Measurements from ENCODE around the gene CD151. TPM values are rescaled to one million over a fixed set of nuclear protein-coding genes. Genes with fewer than 3 reads are reported as not detected.

Gene CD151
- polyA plus RNA-seq, 1 of the 3 experiments (the other 2 are of a cell fraction), result 922 TPM

GRCh38 chr11:868802-869201, 36.0 kb downstream of the CD151 start:
- 97% methylated on average over 6 of the region's 12 CpGs for WGBS (ENCODE audit: low lambda C conversion rate)
- TF ChIP-seq FOXJ3 (CRISPR knock-in tag; IDR thresholded peaks at IDR 0.05), result no peak
- TF ChIP-seq NFIC (IDR thresholded peaks at IDR 0.05; ENCODE audit: borderline replicate concordance), result no peak
- TF ChIP-seq TAF1 (IDR thresholded peaks at IDR 0.05; ENCODE audit: borderline replicate concordance, low read depth, low read length), result no peak
- no peak for TF ChIP-seq CTCF (IDR thresholded peaks at IDR 0.05)
- TF ChIP-seq FOSL2 (IDR thresholded peaks at IDR 0.05; ENCODE audit: borderline replicate concordance, low read depth), result no peak
- TF ChIP-seq REST (IDR thresholded peaks at IDR 0.05; ENCODE audit: low read depth, low read length), result no peak
- TF ChIP-seq MXI1 (IDR thresholded peaks at IDR 0.05; ENCODE audit: low read depth, low read length), result no peak
- no peak for TF ChIP-seq YY1 (IDR thresholded peaks at IDR 0.05; ENCODE audit: low read depth)
- no peak; the same call in 1 of the 2 replicates for TF ChIP-seq POLR2AphosphoS5 (IDR thresholded peaks at IDR 0.05; ENCODE audit: low read depth, low read length)
- TF ChIP-seq TCF12 (IDR thresholded peaks at IDR 0.05), result no peak
- TF ChIP-seq USF1 (IDR thresholded peaks at IDR 0.05; ENCODE audit: borderline replicate concordance, low read depth), result no peak
- no peak for TF ChIP-seq EZH2phosphoT487 (IDR thresholded peaks at IDR 0.05; ENCODE audit: borderline replicate concordance, low read depth)
- TF ChIP-seq CHD2 (IDR thresholded peaks at IDR 0.05; ENCODE audit: low read length, partially characterized antibody), result no peak
- no peak for TF ChIP-seq USF2 (IDR thresholded peaks at IDR 0.05; ENCODE audit: borderline replicate concordance, low read depth, low read length)
- no peak for TF ChIP-seq ZBTB33 (IDR thresholded peaks at IDR 0.05; ENCODE audit: borderline replicate concordance, low read depth)
- Histone ChIP-seq H2AFZ (ENCODE audit: low read depth) (no peak overlapping the region), H3K4me1 (ENCODE audit: control insufficient read depth in 1 of 2, insufficient read depth in 2 of 2, low read depth in 1 of 2, low read length in 1 of 2) (peaks cover 0 to 2% of the 10 kb centered on the region in 2 experiments; a peak in 1 of 4 replicates), H4K20me1 (ENCODE audit: insufficient read depth) (peaks cover 10% of the 10 kb centered on the region; the same call in 1 of the 2 replicates), H3K27me3 (ENCODE audit: insufficient read depth) (no peaks in the 10 kb centered on the region), H3K9ac (no peak overlapping the region), H3K9me3 (no peaks in the 10 kb centered on the region), H3K4me2 (no peak overlapping the region), H3K9me2 (no peaks in the 10 kb centered on the region), H3K4me3 (ENCODE audit: low read depth in 2 of 2, low read length in 1 of 2) (no peak overlapping the region), H3K27ac (ENCODE audit: low read depth in 2 of 2, low read length in 1 of 2) (no peak overlapping the region), H3K36me3 (replicated peaks in 1 of 2; ENCODE audit: control insufficient read depth in 1 of 2, insufficient read depth in 2 of 2, low read length in 1 of 2) (peaks cover 0 to 20% of the 10 kb centered on the region in 2 experiments), H3K79me2 (ENCODE audit: insufficient read depth) (no peaks in the 10 kb centered on the region), H3F3A (replicated peaks; ENCODE audit: insufficient read depth) (peaks cover 3% of the 10 kb centered on the region)
- no peak for DNase-seq
- ChIA-PET POLR2A (no interaction called here), CTCF (no interaction called here)

Measured in SK-N-SH (cell line).